Vagina (tissue), 2 donors: ENCODE results near the gene IL36B. TPM values are rescaled to one million over a fixed set of nuclear protein-coding genes. Genes with fewer than 3 reads are reported as not detected.

ENCODE experiments used
- DNase-seq, 2 donors: peaks; one replicate each; pipeline ENCODE4 v3.0.0-alpha.2; 2017; ENCODE audit errors: extremely low spot score in 2 of 2
- H3K27ac ChIP-seq: fragments of 200-600 bp; sonication (generic); one replicate; pipeline ENCODE4 v1.5.1; 2019
- H3K27me3 ChIP-seq: fragments of 200-600 bp; sonication (generic); one replicate; pipeline ENCODE4 v1.5.1; 2019
- H3K36me3 ChIP-seq, 2 donors: fragments of 200-600 bp; sonication (generic); one replicate each; pipeline ENCODE4 v1.5.1; 2017 to 2019
- H3K4me1 ChIP-seq: fragments of 200-600 bp; sonication (generic); one replicate; pipeline ENCODE4 v1.5.1; 2019
- H3K4me3 ChIP-seq, 2 donors: fragments of 200-600 bp; sonication (generic); 1 replicate in 1 of 2; 2 replicates in 1 of 2; pipeline ENCODE4 v1.5.1; 2016 to 2019
- H3K9me3 ChIP-seq: fragments of 200-600 bp; sonication (generic); one replicate; pipeline ENCODE4 v1.5.1; 2019
- CTCF ChIP-seq, 3 experiments: fragments of 450-650 bp in 2 of 3; fragments of 200-600 bp in 1 of 3; sonication (generic) in 1 of 3; IDR thresholded peaks; one replicate each; pipeline ENCODE4 v1.5.1; 2017 to 2019; ENCODE audit warnings: antibody characterized with exemption in 3 of 3, mild to moderate bottlenecking in 2 of 3, moderate library complexity in 2 of 3
- POLR2A ChIP-seq, 2 donors: fragments of 450-650 bp; IDR thresholded peaks; one replicate each; pipeline ENCODE4 v1.6.1; 2017; ENCODE audit warnings: antibody characterized with exemption in 2 of 2, mild to moderate bottlenecking in 2 of 2, moderate library complexity in 2 of 2
- POLR2AphosphoS5 ChIP-seq, 2 donors: sonication (generic); formaldehyde crosslinking; IDR thresholded peaks; one replicate each; pipeline ENCODE4 v1.9.0; 2017; ENCODE audit warnings: antibody characterized with exemption in 2 of 2, mild to moderate bottlenecking in 2 of 2, low read depth in 1 of 2; ENCODE audit not compliant: insufficient read depth in 1 of 2
- intact Hi-C: fragments of 100-400 bp; cut with DNase I; formaldehyde crosslinking; loops from one replicate; pipeline ENCODE4 v1.15.1; 2023
- total RNA-seq: library from RNA; depleted of rRNA; stranded (reverse); fragments of >200 nt; gene quantifications from one replicate; pipeline ENCODE4 v1.2.3, GENCODE V29; 2016

IL36B gene
- total RNA-seq, 1 donor from 2014 or later = not detected

DNA sequence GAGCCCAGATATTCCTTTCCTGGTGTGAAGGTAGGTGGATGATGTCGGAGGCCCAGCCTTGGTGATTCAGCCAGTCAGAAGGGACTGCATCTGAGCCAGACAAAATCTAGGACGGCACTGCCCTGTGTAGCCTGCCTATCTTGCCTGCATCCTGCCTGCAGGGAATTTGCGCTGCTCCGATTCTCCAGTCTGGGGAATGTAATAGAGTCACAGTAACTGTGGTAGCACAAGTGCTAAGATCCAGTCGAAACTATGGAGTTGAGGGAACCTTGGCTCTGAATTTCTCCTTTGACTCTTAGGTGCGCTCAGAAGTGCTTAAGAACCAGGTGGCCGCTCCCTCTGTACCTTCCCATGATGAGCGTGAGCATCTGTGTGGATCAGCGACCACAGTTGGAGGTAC, 15.9 kb downstream of the IL36B start:
- no peak for TF ChIP-seq POLR2A (IDR thresholded peaks at IDR 0.05)
- peak in 1 of 2 donors; percentile 69 for DNase-seq
- intact Hi-C loops = no loop called here
- Histone ChIP-seq H3K27me3 (no peaks in the 10 kb centered on the region), H3K27ac (no peak overlapping the region), H3K9me3 (no peaks in the 10 kb centered on the region), H3K4me3 (no peak overlapping the region), H3K4me1 (no peaks in the 10 kb centered on the region), H3K36me3 (no peaks in the 10 kb centered on the region)

- Histone ChIP-seq H3K27me3 (no peaks in the 10 kb centered on the region), H3K4me3 (no peak overlapping the region), H3K27ac (no peak overlapping the region), H3K9me3 (no peaks in the 10 kb centered on the region), H3K36me3 (no peaks in the 10 kb centered on the region), H3K4me1 (no peaks in the 10 kb centered on the region)
- no peak for DNase-seq
- TF ChIP-seq CTCF (IDR thresholded peaks at IDR 0.05) (no peak), POLR2AphosphoS5 (IDR thresholded peaks at IDR 0.05; ENCODE audit: insufficient read depth in 1 of 2, low read depth in 1 of 2) (no peak), POLR2A (IDR thresholded peaks at IDR 0.05) (no peak)
- intact Hi-C loops = no loop called here
These were observed 18.7 kb downstream of the IL36B start for GRCh38 chr2:113034016-113034415.

DNA sequence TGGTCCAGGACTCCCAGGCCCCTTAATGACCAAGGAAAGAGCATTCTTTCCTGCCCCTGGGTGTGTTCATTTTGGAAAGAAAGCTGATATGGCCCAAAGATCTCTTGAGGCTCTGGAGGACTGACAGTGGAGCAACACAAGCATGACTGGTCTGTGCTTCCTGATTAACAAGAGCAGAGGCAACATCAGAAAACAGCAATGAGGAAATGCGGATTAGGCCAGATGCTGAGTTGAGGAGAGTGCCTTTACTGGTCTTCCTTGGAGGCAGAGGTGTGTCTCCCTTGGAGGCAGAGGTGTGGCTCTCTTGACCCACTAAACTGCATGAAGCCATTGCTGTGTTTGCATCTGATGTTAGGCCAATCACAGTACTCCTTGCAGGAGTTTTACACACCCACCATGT, 19.9 kb downstream of the IL36B start:
- Histone ChIP-seq H3K27ac (no peak overlapping the region), H3K9me3 (no peaks in the 10 kb centered on the region), H3K27me3 (no peaks in the 10 kb centered on the region), H3K36me3 (no peaks in the 10 kb centered on the region), H3K4me1 (no peaks in the 10 kb centered on the region), H3K4me3 (no peak overlapping the region)
- DNase-seq = no peak
- intact Hi-C loops = no loop called here
- no peak for TF ChIP-seq CTCF (IDR thresholded peaks at IDR 0.05)
- TF ChIP-seq POLR2AphosphoS5 (IDR thresholded peaks at IDR 0.05; ENCODE audit: insufficient read depth in 1 of 2, low read depth in 1 of 2) = no peak
- TF ChIP-seq POLR2A (IDR thresholded peaks at IDR 0.05) = no peak

GRCh38 chr2:113028112-113028511, 24.6 kb downstream of the IL36B start:
- H3K27ac ChIP-seq = no peak overlapping the region
- H3K36me3 ChIP-seq = no peaks in the 10 kb centered on the region
- TF ChIP-seq POLR2AphosphoS5 (IDR thresholded peaks at IDR 0.05; ENCODE audit: insufficient read depth in 1 of 2, low read depth in 1 of 2) (no peak), POLR2A (IDR thresholded peaks at IDR 0.05) (no peak), CTCF (IDR thresholded peaks at IDR 0.05) (no peak)
- no peak overlapping the region for H3K4me3 ChIP-seq
- no peaks in the 10 kb centered on the region for H3K27me3 ChIP-seq
- no peak for DNase-seq
- H3K4me1 ChIP-seq = no peaks in the 10 kb centered on the region
- intact Hi-C loops = no loop called here
- H3K9me3 ChIP-seq = no peaks in the 10 kb centered on the region

GRCh38 chr2:113027691-113028090, 25.0 kb downstream of the IL36B start:
- intact Hi-C loops = no loop called here
- Histone ChIP-seq H3K4me3 (no peak overlapping the region), H3K4me1 (no peaks in the 10 kb centered on the region), H3K27ac (no peak overlapping the region), H3K27me3 (no peaks in the 10 kb centered on the region), H3K9me3 (no peaks in the 10 kb centered on the region), H3K36me3 (no peaks in the 10 kb centered on the region)
- no peak for TF ChIP-seq POLR2A (IDR thresholded peaks at IDR 0.05)
- no peak for TF ChIP-seq CTCF (IDR thresholded peaks at IDR 0.05)
- no peak for TF ChIP-seq POLR2AphosphoS5 (IDR thresholded peaks at IDR 0.05; ENCODE audit: insufficient read depth in 1 of 2, low read depth in 1 of 2)
- DNase-seq = no peak

- no peaks in the 10 kb centered on the region for H3K27me3 ChIP-seq
These were observed 26.9 kb downstream of the IL36B start for GRCh38 chr2:113025737-113026136.

More at GRCh38 chr2:113025737-113026136, 26.9 kb downstream of the IL36B start:
- no peak for DNase-seq
- TF ChIP-seq POLR2A (IDR thresholded peaks at IDR 0.05) = no peak
- no peak for TF ChIP-seq CTCF (IDR thresholded peaks at IDR 0.05)
- TF ChIP-seq POLR2AphosphoS5 (IDR thresholded peaks at IDR 0.05; ENCODE audit: insufficient read depth in 1 of 2, low read depth in 1 of 2) = no peak
- intact Hi-C loops = no loop called here
- H3K4me1 ChIP-seq = no peaks in the 10 kb centered on the region
- no peak overlapping the region for H3K4me3 ChIP-seq
- no peaks in the 10 kb centered on the region for H3K9me3 ChIP-seq
- H3K27ac ChIP-seq = no peak overlapping the region
- H3K36me3 ChIP-seq = no peaks in the 10 kb centered on the region
